Measurements from ENCODE around the gene SMARCAD1. TPM values are rescaled to one million over a fixed set of nuclear protein-coding genes. Genes with fewer than 3 reads are reported as not detected.

SMARCAD1 gene
- total RNA-seq, 4 donors from 2014 or later: 17.7 to 25.4 (median 21.0) TPM

GRCh38 chr4:94325835-94326234, 118.2 kb downstream of the SMARCAD1 start:
- no peak for TF ChIP-seq CTCF (IDR thresholded peaks at IDR 0.05; ENCODE audit: low read depth)

- no peak for TF ChIP-seq CTCF (IDR thresholded peaks at IDR 0.05; ENCODE audit: low read depth)
Measured at GRCh38 chr4:94329933-94330332, 122.3 kb downstream of the SMARCAD1 start.

GRCh38 chr4:94332983-94333590, 125.4 kb downstream of the SMARCAD1 start:
- TF ChIP-seq CTCF (IDR thresholded peaks at IDR 0.05; ENCODE audit: low read depth): no peak

GRCh38 chr4:94333866-94334265, 126.2 kb downstream of the SMARCAD1 start:
- TF ChIP-seq CTCF (IDR thresholded peaks at IDR 0.05; ENCODE audit: low read depth): no peak

GRCh38 chr4:94334476-94334875, 126.8 kb downstream of the SMARCAD1 start:
- no peak for TF ChIP-seq CTCF (IDR thresholded peaks at IDR 0.05; ENCODE audit: low read depth)

GRCh38 chr4:94334962-94335361, 127.3 kb downstream of the SMARCAD1 start:
- TF ChIP-seq CTCF (IDR thresholded peaks at IDR 0.05; ENCODE audit: low read depth): no peak

GRCh38 chr4:94336303-94336702, 128.6 kb downstream of the SMARCAD1 start:
- no peak for TF ChIP-seq CTCF (IDR thresholded peaks at IDR 0.05; ENCODE audit: low read depth)

All from subcutaneous adipose tissue (tissue), 4 donors.